Fibroblast of villous mesenchyme (primary cell): Measurements from ENCODE around the gene HSPA4. TPM values are rescaled to one million over a fixed set of nuclear protein-coding genes. Genes with fewer than 3 reads are reported as not detected.

ENCODE experiments used
- DNase-seq: peaks from one replicate; pipeline ENCODE4 v3.0.0-alpha.2; 2010; ENCODE audit warnings: low read depth
- H3K4me3 ChIP-seq: 2 replicates; pipeline ENCODE4 v1.5.1; 2011; ENCODE audit warnings: low read depth, mild to moderate bottlenecking, low read length
- total RNA-seq: library from RNA; depleted of rRNA; stranded (reverse); fragments of >200 nt; gene quantifications from 2 replicates; pipeline ENCODE4 v1.2.3, GENCODE V29; 2012
- TF ChIP-seq, protein P1 (sequence below): IDR thresholded peaks from 2 replicates; pipeline ENCODE4 v1.5.1; 2012; ENCODE audit warnings: low read depth, mild to moderate bottlenecking, low read length; ENCODE audit not compliant: insufficient read depth

The HSPA4 gene
- total RNA-seq, 1 donor: 187 TPM

- no peak overlapping the region for H3K4me3 ChIP-seq
- DNase-seq: no peak
- TF ChIP-seq, protein P1, sequence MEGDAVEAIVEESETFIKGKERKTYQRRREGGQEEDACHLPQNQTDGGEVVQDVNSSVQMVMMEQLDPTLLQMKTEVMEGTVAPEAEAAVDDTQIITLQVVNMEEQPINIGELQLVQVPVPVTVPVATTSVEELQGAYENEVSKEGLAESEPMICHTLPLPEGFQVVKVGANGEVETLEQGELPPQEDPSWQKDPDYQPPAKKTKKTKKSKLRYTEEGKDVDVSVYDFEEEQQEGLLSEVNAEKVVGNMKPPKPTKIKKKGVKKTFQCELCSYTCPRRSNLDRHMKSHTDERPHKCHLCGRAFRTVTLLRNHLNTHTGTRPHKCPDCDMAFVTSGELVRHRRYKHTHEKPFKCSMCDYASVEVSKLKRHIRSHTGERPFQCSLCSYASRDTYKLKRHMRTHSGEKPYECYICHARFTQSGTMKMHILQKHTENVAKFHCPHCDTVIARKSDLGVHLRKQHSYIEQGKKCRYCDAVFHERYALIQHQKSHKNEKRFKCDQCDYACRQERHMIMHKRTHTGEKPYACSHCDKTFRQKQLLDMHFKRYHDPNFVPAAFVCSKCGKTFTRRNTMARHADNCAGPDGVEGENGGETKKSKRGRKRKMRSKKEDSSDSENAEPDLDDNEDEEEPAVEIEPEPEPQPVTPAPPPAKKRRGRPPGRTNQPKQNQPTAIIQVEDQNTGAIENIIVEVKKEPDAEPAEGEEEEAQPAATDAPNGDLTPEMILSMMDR: no peak
Measured at GRCh38 chr5:133110709-133111108, 58.9 kb downstream of the HSPA4 start.

- peak; percentile 85 for DNase-seq
- no peak overlapping the region for H3K4me3 ChIP-seq
- TF ChIP-seq, protein P1: peak; percentile 93
Measured at GRCh38 chr5:133111299-133111698, 59.5 kb downstream of the HSPA4 start.

DNA sequence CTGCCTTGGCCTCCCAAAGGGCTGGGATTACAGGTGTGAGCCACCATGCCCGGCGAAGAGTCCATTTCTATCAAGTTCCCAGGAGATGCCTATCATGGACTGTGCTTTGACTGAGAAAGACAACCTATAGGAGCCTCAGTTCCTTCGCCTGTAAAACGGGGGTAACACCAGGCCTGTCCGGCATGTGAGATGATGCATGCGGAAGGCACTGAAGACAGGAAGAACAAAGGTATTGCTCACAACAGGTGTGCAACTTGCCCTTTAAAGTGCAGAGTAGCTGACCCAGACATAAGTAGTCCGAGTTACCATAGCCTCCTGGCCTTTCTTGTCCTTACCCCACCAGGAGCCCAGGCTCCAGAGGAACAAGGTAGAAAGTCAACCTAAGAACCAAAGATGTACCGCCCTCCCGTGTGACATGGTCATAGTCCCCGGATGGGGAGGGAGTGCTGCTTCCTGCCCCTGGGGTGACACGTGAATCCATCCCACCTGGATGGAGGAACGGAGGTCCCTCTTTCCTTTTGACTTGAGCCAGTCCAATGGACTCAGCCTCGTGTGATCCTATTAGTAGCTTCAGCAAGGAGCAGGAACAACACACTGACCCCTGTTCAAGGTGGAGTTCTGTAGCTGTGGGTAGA lies 60.3 kb downstream of the HSPA4 start:
- TF ChIP-seq, protein P1: no peak
- DNase-seq: no peak
- no peak overlapping the region for H3K4me3 ChIP-seq

DNA sequence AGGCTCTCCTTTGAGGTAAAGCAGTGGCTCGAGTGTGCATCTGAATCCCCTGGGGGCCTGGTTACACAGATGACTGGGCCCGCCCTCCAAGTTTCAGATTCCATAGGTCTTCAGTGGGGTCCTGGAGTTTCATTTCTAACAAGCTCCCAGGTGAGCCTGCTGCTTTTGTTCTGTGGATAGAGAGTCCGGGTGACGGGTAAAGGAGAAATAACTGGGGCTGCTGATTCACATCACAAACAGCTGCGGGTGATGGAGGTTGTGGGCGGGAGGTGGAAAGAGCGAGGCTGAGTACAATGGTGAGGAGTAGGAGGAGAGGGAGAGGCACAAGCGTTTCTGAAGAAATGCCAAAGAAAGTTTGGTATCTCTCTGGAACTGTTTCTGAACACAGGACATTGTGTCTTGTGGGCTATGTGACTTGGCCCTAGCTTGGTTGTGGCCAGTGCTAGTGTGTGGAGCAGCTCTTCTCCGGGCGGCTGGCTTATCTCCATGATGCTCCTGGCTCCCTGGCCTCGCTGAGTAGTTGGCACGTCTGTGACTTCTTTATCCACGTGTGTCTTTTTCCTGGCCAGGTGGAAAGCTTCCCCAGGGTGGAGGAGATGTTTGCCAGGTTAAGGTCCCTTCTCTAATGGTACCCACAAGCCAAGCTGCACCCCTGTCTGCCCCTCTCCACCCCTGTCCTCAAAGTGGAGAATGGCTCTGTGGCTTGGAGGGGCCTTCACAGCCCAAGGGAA lies 61.7 kb downstream of the HSPA4 start:
- DNase-seq: no peak
- TF ChIP-seq, protein P1: no peak

DNA sequence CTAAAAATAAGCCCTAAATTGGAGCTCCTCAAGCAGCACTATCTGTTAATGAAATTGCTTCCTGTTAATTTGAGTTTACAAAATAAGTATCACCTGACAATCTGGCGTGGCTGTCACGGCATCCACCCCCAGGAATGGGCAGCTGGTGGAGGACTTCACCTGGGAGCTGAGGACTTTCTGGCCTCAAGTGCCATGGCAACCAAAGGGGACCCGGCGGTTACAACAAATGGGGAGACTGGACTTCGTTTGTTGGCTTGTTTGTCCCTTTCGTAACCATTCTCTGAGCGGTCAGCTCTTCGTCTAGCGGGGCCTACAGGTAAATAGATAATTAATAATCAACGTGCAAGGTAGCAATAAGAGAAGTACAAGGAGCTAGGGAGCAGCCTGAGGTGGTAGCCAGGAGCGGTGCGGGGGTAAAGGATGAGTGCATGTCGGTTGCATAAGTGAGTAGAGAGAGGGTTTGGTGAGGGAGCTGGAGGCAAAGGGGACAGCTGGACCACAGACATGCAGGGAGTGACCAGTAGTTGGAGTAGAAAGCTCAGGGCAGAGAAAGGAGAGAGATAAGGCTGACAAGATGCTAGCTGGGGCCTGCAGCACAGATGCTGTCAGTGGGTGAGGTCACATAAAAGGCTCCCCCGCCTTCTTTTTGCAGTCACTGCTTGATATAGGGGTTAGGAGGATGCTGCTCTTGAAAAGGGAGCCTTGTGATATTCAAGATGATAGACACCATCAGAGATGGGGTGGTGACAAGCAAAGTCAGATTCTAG lies 62.5 kb downstream of the HSPA4 start:
- no peak for DNase-seq
- TF ChIP-seq, protein P1: no peak
- H3K4me3 ChIP-seq: no peak overlapping the region

More for the DNA sequence above, 61.7 kb downstream of the HSPA4 start:
- H3K4me3 ChIP-seq: no peak overlapping the region

DNA sequence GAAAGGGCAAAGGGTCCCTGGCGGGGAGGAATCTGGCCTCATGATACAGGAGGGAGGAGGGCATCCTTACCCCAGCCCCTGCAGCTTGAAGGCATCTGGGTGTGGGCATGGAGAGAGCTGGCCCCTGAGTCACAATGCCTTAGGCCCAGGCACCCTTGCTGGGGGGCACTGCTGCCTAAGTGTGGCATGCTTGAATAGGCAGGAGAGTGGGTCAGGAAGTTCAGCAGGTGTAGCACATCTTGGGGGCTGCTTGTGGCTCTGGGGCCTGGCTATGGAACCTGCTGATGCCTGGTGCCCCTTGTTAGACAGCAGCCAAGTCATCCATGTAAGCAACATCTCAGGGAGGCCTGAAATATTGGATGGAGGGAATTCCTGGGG lies 63.1 kb downstream of the HSPA4 start:
- TF ChIP-seq, protein P1: no peak
- no peak for DNase-seq
- H3K4me3 ChIP-seq: no peak overlapping the region
